HG03095 (cell line): ENCODE measurements around the gene TENM4.

Experiments
- ATAC-seq: cut with Tn5 transposase; IDR thresholded peaks from one replicate; pipeline ENCODE4 v1.9.1; 2021; ENCODE audit warnings: moderate library complexity; ENCODE audit not compliant: unreplicated experiment

The TENM4 gene

GRCh38 chr11:79353706-79354105, 87.1 kb downstream of the TENM4 start:
- no peak for ATAC-seq

GRCh38 chr11:79352349-79352703, 88.5 kb downstream of the TENM4 start:
- no peak for ATAC-seq

GRCh38 chr11:79348976-79349682, 91.7 kb downstream of the TENM4 start:
- ATAC-seq, result no peak

- ATAC-seq, result no peak
Measured at GRCh38 chr11:79346021-79346420, 94.8 kb downstream of the TENM4 start.

- ATAC-seq, result no peak
Measured at GRCh38 chr11:79344753-79345294, 96.0 kb downstream of the TENM4 start.

GRCh38 chr11:79342686-79343085, 98.1 kb downstream of the TENM4 start:
- no peak for ATAC-seq

- ATAC-seq, result no peak
Measured at GRCh38 chr11:79342236-79342635, 98.6 kb downstream of the TENM4 start.

- ATAC-seq, result no peak
Measured at GRCh38 chr11:79340535-79340934, 100.3 kb downstream of the TENM4 start.

GRCh38 chr11:79336797-79337517, 103.9 kb downstream of the TENM4 start:
- ATAC-seq, result no peak

GRCh38 chr11:79335681-79336080, 105.1 kb downstream of the TENM4 start:
- ATAC-seq, result no peak

GRCh38 chr11:79333355-79333754, 107.5 kb downstream of the TENM4 start:
- ATAC-seq, result no peak

- no peak for ATAC-seq
Measured at GRCh38 chr11:79332017-79332416, 108.8 kb downstream of the TENM4 start.

- no peak for ATAC-seq
Measured at GRCh38 chr11:79331203-79331901, 109.5 kb downstream of the TENM4 start.

GRCh38 chr11:79330651-79331050, 110.2 kb downstream of the TENM4 start:
- ATAC-seq, result no peak

- no peak for ATAC-seq
Measured at GRCh38 chr11:79329561-79329960, 111.3 kb downstream of the TENM4 start.

GRCh38 chr11:79328402-79328801, 112.4 kb downstream of the TENM4 start:
- ATAC-seq, result no peak

- no peak for ATAC-seq
Measured at GRCh38 chr11:79325851-79326250, 115.0 kb downstream of the TENM4 start.

- ATAC-seq, result no peak
Measured at GRCh38 chr11:79321263-79321662, 119.6 kb downstream of the TENM4 start.

- ATAC-seq, result no peak
Measured at GRCh38 chr11:79314906-79315689, 125.7 kb downstream of the TENM4 start.

- ATAC-seq, result no peak
Measured at GRCh38 chr11:79313530-79313913, 127.3 kb downstream of the TENM4 start.
